ENCODE results near the gene MTMR3. TPM values are rescaled to one million over a fixed set of nuclear protein-coding genes. Genes with fewer than 3 reads are reported as not detected.

Gene MTMR3
- total and polyA plus RNA-seq, 2 donors (not counting 1 experiment from before 2014, with no cell fraction given) = 31.7 to 67.8 TPM

- ATAC-seq (ENCODE audit: low read depth) (no peak), DNase-seq (no peak)
- Histone ChIP-seq H3K79me2 (ENCODE audit: control insufficient read depth, insufficient read depth, low read length) (no peaks in the 10 kb centered on the region), H3K27me3 (replicated peaks in 1 of 4; ENCODE audit: control extremely low read depth in 1 of 4, control insufficient read depth in 3 of 4, insufficient read depth in 4 of 4, low read length in 3 of 4) (no peaks in the 10 kb centered on the region), H3K27ac (ENCODE audit: low read length in 2 of 2) (no peak overlapping the region), H3K4me1 (ENCODE audit: control insufficient read depth in 2 of 2, insufficient read depth in 2 of 2, low read length in 2 of 2) (no peaks in the 10 kb centered on the region), H4K20me1 (ENCODE audit: control insufficient read depth, insufficient read depth, low read length, poor library complexity, severe bottlenecking) (no peaks in the 10 kb centered on the region), H3K9me3 (ENCODE audit: control extremely low read depth in 1 of 3, control insufficient read depth in 2 of 3, insufficient read depth in 1 of 3, low read length in 2 of 3) (no peaks in the 10 kb centered on the region), H3K4me2 (replicated peaks; ENCODE audit: low read depth, low read length, poor library complexity, severe bottlenecking) (no peak overlapping the region), H2AFZ (ENCODE audit: insufficient read depth, low read depth, low read length, poor library complexity, severe bottlenecking) (no peak overlapping the region), H3K36me3 (replicated peaks in 1 of 2; ENCODE audit: control extremely low read depth in 1 of 2, control insufficient read depth in 1 of 2, extremely low read depth in 1 of 2, insufficient read depth in 2 of 2, low read length in 1 of 2) (no peaks in the 10 kb centered on the region), H3K4me3 (ENCODE audit: control extremely low read depth in 1 of 5, extremely low read depth in 1 of 5, insufficient read depth in 1 of 5, low read depth in 2 of 5, low read length in 4 of 5) (no peak overlapping the region), H3K9ac (ENCODE audit: low read length) (no peak overlapping the region)
- Mint-ChIP-seq H3K27me3 (peaks cover 3% of the 10 kb centered on the region), H3K4me3 (no peak overlapping the region), H3K27ac (no peak overlapping the region), H3K4me1 (no peaks in the 10 kb centered on the region), H3K9me3 (ENCODE audit: insufficient read depth) (no peaks in the 10 kb centered on the region)
- ChIA-PET POLR2A (no interaction called here), CTCF (interaction anchor here (0.6 to 1.7 kb wide), 2 partner anchors 33 to 302 kb away, joined by 3 to 4 read pairs; no protein-coding TSS in a partner anchor)
- 88% methylated on average over 2 of the region's 3 CpGs for WGBS (ENCODE audit: insufficient coverage)
- intact Hi-C loops (cut with micrococcal nuclease) = no loop called here
- no peak for TF ChIP-seq CTCF (IDR thresholded peaks at IDR 0.05)
- no peak for TF ChIP-seq EZH2 (IDR thresholded peaks at IDR 0.05; ENCODE audit: borderline replicate concordance, insufficient read depth, low read depth, low read length, poor library complexity, severe bottlenecking)
These were observed 155.2 kb downstream of the MTMR3 start for GRCh38 chr22:30038219-30038618.

GRCh38 chr22:30040499-30041260, 157.7 kb downstream of the MTMR3 start:
- H3K4me2 ChIP-seq (replicated peaks; ENCODE audit: low read depth, low read length, poor library complexity, severe bottlenecking) = no peak overlapping the region
- DNase-seq (no peak), ATAC-seq (ENCODE audit: low read depth) (no peak)
- no peak overlapping the region for H3K4me3 Mint-ChIP-seq
- H3K4me3 ChIP-seq (ENCODE audit: control extremely low read depth in 1 of 5, extremely low read depth in 1 of 5, insufficient read depth in 1 of 5, low read depth in 2 of 5, low read length in 4 of 5) = no peak overlapping the region
- ChIA-PET CTCF (no interaction called here), POLR2A (no interaction called here)
- no peaks in the 10 kb centered on the region for H3K4me1 Mint-ChIP-seq
- TF ChIP-seq EZH2 (IDR thresholded peaks at IDR 0.05; ENCODE audit: borderline replicate concordance, insufficient read depth, low read depth, low read length, poor library complexity, severe bottlenecking) (no peak), CTCF (IDR thresholded peaks at IDR 0.05) (no peak)
- WGBS (ENCODE audit: insufficient coverage) = 95% methylated on average over 8 of the region's 11 CpGs
- H2AFZ ChIP-seq (ENCODE audit: insufficient read depth, low read depth, low read length, poor library complexity, severe bottlenecking) = no peak overlapping the region
- peaks cover 3% of the 10 kb centered on the region for H3K27me3 Mint-ChIP-seq
- no peak overlapping the region for H3K27ac ChIP-seq (ENCODE audit: low read length in 2 of 2)
- intact Hi-C loops (cut with micrococcal nuclease) = no loop called here
- no peaks in the 10 kb centered on the region for H4K20me1 ChIP-seq (ENCODE audit: control insufficient read depth, insufficient read depth, low read length, poor library complexity, severe bottlenecking)
- H3K27me3 ChIP-seq (replicated peaks in 1 of 4; ENCODE audit: control extremely low read depth in 1 of 4, control insufficient read depth in 3 of 4, insufficient read depth in 4 of 4, low read length in 3 of 4) = no peaks in the 10 kb centered on the region
- H3K79me2 ChIP-seq (ENCODE audit: control insufficient read depth, insufficient read depth, low read length) = no peaks in the 10 kb centered on the region
- no peaks in the 10 kb centered on the region for H3K9me3 Mint-ChIP-seq (ENCODE audit: insufficient read depth)
- H3K27ac Mint-ChIP-seq = no peak overlapping the region
- H3K9ac ChIP-seq (ENCODE audit: low read length) = no peak overlapping the region
- no peaks in the 10 kb centered on the region for H3K9me3 ChIP-seq (ENCODE audit: control extremely low read depth in 1 of 3, control insufficient read depth in 2 of 3, insufficient read depth in 1 of 3, low read length in 2 of 3)
- no peaks in the 10 kb centered on the region for H3K36me3 ChIP-seq (replicated peaks in 1 of 2; ENCODE audit: control extremely low read depth in 1 of 2, control insufficient read depth in 1 of 2, extremely low read depth in 1 of 2, insufficient read depth in 2 of 2, low read length in 1 of 2)
- no peaks in the 10 kb centered on the region for H3K4me1 ChIP-seq (ENCODE audit: control insufficient read depth in 2 of 2, insufficient read depth in 2 of 2, low read length in 2 of 2)
